A204.1 (cell line): ENCODE measurements around the gene NF2.
A peak's percentile ranks its signal among the peaks of the same experiment; 100 is the strongest.
"Not testable (repeated sequence)": the region's sequence is repeated elsewhere in the genome, so short reads cannot be mapped to it uniquely, and the experiment has no call there.

Experiments
- FAIRE-seq: peaks from 2 replicates; lab custom pipeline; 2012; peaks lifted over from hg19 to GRCh38; lab: Jason Lieb, UNC

The NF2 gene

DNA sequence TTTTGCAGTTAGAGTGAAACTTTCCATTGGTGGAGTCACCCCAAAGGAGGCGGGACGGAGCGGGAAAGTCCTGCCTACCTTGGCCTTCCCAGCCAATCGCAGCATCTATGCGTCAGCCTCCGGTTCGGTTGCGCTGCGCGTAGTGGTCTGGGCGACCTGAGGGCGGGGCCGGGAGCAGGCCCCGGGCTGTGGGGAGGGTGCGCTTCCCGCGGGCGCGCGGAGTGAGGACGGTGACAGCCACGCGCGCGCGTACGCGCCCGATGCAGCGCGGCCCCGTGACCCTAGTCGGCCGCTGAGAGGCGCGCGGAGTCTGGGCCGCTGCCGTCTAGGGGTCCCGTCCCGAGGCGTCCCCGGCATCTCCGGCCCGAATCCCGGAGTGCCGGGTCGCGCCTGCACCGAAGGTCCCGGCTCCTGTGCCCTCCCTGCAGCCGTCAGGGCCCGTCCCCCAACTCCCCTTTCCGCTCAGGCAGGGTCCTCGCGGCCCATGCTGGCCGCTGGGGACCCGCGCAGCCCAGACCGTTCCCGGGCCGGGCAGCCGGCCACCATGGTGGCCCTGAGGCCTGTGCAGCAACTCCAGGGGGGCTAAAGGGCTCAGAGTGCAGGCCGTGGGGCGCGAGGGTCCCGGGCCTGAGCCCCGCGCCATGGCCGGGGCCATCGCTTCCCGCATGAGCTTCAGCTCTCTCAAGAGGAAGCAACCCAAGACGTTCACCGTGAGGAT is at the start of gene NF2:
Gene NF2 (plus strand): TSS at position 276 of the 718 bp plus-strand sequence. CDS start 366 bp downstream, at position 642.
- peak; percentile 98 for FAIRE-seq

DNA sequence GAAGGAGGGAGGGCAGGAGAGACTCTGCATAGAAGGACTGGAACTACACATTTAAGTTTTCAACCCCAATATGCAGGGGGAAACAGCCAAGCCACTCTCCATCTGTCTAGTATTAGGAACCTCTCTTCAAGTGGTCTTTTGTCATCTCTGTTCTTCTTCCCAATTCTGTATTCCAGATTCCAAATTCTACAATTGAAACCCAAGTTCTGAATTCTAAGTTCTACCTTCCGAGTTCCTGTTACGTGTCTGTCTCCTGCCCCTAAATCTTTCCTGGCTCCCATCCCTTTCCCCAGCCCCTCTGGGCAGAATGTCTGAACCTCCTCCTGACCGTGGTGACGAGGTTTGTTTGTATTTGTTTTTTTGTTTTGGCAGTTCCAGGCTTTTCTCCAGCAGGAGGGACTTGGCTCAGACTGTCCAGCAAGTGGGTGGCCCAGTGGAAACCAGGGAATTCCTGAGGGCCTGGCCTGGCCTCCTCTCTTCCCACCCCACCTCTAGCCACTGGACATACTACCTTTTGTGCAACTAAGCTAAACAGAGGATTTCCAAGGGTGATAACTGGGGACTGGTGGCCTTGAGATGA is 48.3 kb upstream of the NF2 start:
- FAIRE-seq, result no peak

DNA sequence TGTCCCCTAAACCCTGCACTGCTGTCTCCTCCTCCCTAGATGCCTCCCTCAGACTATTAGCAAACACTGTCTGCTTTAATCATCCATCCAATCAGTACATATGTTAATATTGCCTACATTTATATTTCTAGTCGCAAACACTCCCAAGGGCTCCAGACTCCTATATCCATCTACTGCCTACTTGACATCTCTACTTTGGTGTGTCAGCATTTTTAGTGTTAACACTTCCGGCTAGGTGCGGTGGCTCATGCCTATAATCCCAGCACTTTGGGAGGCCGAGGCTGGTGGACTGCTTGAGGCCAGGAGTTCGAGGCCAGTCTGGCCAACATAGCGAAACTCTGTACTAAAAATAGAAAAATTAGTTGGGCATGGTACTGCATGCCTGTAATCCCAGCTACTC is 44.4 kb upstream of the NF2 start:
- no peak for FAIRE-seq

DNA sequence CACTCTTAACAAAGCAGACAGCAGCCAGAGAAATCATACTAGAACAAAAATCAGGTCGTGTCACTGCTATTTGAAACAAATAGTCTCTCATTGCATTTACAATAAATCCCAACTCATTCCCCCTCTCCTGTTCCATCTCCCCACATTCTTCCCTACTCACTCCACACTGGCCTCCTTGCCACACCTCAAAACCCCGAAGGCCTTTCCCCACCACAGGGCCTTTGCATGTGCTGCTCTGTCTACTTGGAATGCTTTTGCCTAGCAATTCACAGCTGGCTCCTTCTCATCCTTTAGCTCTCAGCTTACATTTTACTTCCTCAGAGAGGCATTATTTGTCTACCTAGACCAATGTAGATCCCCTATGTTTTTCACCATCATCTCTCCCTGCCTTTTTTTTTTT is 43.6 kb upstream of the NF2 start:
- no peak for FAIRE-seq

DNA sequence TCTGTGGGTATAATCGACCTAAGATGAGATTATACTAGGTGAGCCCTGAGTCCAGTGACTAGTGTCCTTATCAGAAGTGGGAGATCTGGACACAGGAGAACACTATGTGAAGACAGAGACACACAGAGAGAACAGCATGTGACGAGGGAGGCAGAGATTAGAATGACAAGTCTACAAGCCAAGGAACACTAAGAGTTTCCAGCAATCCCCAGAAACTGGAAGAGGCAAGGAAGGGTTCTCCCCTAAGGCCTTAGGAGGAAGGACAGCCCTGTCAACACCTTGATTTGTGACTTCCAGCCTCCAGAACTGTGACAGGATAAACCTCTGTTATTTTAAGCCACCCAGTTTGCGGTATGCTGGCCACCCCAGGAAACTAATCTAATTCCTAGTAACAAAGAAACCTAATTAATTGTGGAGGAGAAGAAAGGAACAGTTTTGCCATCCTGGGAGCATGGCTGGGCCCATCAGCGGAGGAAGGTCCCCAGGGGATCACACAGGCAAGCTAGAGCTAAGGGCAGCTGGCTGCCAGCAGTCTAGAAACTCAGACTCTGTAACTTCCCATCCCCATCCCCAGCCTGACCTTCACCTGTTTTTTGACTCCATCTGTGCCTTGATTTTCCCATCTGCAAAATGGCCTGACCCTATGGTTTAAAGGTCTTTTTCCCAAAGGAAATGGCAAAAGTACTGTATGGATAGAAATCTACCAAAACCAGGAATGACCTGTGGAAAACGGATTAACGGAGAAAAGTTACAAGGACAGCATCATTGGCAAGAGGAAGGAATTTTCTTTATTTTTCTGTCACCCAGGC is 39.6 kb upstream of the NF2 start:
- no peak for FAIRE-seq

DNA sequence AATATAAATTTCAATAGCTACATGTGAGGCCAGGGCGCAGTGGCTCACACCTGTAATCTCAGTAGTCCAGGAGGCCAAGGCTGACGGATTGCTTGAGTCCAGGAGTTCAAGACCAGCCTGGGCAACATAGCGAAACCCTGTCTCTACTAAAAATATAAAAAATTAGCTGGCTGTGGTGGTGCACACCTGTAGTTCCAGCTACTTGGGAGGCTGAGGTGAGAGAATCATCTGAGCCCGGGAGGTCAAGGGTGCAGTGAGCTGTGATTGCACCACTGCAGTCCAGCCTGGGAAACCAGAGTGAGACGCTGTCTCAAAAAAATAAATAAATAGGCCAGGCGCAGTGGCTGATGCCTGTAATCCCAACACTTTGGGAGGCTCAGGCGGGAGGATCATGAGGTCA is 36.9 kb upstream of the NF2 start:
- not testable (repeated sequence) for FAIRE-seq

DNA sequence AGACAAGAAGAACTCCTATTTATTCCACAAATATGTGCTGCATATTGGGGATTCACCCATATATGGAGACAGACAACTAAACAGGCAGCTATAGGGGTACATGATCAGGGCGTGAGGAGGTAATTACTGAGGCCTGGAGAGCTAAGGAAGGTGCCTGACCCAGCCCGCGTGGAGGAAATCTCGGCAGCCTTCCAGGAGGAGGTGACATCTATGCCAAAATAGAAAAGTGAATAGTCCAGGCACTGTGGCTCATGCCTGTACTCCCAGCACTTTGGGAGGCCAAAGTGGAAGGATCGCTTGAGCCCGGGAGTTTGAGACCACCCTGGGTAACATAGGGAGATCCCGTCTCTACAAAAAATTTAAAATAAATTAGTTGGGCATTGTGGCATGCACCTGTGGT is 36.1 kb upstream of the NF2 start:
- FAIRE-seq, result no peak

DNA sequence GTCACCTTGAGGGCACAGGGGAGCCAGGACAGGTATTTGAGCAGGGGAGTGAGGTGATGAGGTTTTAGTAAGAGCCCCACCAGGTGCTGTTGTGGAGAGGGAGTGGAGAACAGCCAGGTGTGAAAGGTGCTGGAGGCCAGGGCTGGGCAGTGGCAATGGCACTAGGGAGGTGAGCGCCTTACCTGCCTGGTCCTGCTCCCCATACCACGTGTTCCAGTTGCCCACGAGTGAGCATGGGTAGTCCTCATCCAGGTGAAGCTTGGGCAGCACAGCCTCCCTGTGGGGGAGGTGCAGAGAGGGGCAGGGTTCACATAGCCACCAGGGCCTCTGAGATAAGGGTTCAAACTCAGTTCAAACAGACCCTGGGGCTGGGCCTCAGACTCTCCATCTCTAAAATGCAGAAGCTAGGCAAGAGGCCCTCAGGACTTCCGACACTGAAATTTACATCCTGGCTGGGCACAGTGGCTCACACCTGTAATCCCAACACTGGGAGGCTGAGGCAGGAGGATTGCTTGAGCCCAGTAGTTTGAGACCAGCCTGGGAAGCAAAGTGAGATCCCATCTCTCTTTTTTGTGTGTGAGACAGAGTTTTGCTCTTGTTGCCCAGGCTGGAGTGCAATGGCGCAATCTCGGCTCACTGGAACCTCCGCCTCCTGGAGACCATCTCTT is 34.3 kb upstream of the NF2 start:
- FAIRE-seq, result no peak

DNA sequence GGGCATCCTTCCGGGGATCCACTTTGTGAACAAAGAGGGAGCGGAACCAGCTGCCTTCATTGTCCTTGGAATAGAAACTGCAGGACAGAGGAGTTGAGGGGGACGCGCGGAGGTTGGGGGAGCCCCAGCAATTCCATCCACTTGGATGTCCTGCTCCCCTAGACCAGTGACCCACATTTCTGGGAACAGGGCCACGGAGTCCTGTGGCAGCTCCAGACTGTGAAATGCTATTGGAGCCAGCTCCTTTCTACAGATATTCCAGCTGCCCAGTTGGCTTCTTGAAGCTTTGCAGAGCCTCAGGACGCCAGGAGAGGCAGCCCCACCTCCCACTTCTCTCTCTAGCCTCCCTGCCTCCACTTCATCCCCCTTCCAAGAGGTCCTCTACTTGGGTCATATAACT is 33.0 kb upstream of the NF2 start:
- no peak for FAIRE-seq

DNA sequence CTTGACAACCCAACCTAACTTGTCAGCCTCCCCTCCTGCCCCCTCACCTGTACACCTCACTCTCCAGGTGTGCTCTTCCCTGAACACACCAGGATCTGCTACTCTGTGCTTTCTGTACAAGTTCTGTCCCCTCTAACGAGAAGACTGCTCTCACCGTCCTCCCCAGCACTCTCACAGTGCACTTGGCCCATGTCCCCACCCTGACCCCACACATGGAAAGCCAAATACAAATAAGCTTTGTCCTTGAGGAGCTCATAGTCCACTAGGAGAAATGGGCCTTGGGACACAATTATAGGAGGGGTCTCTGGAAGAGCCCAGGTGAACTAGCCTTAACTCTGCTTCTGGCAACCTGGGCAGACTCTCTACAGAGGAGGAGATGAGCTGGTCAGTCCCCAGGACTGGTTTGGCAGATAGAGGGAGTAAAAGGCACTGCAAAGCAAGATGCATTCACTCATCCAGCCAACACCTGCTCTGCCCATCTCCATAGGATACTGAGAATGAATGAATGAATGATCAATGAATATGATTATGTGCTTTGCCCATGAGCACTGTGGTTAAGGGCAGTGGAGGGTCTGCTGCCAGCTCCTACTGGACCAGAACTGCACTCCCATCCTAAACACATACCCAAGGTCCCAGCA is 32.4 kb upstream of the NF2 start:
- FAIRE-seq, result no peak

DNA sequence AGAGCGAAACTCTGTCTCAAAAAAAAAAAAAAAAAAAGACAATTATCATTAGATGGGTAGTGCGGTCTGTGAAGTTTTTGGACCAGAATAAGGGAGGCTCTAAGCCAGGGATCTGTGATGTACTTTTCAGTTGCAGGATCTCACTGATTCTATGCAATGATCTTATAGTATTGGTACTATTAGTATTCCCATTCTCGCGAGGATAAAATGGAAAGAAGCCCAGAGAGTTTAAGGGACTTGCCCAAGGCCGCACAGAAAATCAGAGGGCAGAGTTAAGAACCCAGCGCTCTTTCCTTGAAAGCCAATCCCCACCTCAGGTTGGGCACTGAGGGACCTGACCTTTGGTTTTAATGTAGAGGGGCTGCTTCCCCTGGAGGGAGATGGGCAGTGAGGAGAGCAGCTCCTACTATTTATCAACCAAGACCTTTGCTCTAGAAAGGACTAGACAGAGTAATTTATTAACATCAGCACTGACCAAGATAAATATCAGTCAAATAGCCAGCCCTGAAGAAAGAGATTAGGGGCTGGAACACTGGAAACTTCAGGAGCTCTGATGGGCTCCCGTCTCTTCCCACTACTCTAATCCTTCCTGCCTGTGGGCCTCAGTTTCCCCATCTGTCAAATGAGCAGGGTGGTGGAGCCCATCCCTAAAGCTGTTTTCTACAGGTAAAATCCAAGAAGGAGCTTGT is 28.5 kb upstream of the NF2 start:
- no peak for FAIRE-seq

DNA sequence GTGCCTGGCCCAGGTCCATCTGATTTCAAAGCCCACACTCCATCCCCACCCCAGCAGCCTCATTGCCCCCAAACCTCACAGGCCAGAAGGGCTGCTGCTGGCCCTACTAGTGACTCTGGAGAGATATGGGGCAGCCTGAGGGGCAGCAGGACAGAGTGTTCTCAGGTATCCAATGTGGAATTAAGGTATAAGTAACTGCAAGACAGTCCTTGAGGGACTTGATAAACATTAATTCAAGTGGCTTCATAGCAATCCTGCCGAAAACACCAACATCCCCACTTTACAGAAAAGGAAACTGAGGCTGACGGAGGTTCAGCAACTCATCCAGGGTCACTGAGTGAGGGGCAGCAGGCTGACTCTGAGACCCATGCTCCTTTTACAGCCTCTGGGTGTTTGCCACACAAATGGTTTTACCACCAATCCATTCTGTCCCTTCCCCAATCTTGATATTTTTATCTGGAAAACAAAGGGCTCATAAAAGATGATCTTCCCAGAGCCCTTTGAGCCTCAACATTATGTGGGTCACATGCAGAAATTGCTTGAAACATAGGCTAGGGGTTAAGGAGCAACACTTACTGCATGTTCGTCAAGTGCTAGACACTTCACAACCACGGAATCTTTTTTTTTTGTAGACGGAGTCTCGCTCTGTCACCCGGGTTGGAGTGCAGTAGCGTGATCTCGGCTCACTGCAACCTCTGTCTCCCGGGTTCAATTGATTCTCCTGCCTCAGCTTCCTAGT is 24.8 kb upstream of the NF2 start:
- FAIRE-seq, result no peak

DNA sequence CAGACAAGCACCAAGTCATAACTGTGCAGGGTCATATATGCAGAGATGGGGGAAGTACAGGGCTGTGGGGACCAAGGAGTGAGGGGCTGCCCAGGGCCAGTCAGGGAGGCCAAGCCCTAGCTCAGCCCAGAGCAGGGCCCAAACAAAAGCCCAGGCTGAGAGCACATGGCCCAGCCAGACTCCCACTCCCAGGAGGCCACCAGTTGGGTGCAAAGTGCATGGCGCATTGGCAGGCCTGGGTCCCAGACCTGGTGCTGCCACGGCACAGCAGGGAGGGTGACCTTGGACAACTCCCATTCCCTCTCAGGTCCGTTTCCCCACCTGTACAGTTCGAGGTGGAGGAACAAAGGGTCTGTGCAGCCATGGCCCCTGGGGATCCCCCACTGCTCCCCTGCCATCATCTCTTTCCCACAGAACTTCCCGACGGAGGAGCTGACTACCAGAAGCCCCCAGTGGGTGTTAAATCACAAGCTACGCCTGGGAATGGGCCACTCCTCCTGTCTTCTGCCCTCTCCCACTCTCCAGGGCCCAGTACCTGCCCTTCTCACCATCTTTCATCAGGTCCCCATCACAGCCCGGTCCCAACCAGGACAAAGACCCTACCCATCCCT is 23.1 kb upstream of the NF2 start:
- FAIRE-seq, result no peak

DNA sequence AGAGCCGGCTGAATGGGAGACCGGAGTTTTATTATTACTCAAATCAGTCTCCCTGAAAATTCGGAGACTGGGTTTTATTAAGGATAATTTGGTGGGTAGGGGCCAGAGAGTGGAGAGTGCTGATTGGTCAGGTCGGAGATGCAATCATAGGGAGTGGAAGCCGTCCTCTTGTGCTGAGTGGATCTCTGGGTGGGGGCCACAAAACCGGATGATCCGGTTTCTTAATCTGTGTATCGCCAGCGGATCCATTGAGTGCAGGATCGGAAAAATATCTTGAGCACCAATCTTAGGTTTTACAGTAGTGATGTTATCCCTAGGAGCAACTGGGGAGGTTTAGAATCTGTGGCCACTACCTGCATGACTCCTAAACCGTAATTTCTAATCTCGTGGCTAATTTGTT is 21.6 kb upstream of the NF2 start:
- no peak for FAIRE-seq

DNA sequence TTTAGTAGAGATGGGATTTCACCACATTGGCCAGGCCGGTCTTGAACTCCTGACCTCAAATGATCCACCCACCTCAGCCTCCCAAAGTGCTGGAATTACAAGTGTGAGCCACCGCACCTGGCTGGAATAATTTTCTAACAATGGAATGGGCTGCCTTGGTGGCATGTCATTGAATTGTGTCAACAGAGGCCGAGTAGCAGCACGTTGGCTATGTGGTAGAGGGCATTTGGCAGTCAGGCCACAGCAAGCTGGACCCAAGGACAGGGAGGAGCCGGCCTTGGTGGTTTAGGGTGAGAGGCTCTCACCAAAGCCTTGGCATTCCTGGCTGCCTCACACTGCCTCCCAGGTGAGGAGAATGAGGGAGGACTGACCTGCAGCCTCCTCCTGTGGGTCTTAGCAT is 18.5 kb upstream of the NF2 start:
- no peak for FAIRE-seq

DNA sequence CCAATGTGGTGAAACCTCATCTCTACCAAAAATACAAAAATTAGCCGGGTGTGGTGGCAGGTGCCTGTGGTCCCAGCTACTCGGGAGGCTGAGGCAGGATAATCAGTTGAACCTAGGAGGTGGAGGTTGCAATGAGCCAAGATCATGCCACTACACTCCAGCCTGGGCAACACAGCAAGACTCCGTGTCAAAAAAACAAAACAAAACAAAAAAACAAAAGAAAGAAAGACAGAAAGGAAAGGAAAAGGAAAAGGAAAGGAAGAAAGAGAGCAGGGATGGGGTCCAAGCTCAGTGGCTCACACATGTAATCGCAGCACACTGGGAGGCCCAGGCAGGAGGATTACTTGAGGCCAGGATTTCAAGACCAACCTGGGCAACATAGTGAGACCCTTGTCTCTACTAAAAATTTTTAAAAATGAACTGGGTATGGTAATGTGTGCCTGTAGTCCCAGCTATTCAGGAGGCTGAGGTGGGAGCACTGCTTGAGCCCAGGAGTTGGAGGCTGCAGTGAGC is 17.2 kb upstream of the NF2 start:
- not testable (repeated sequence) for FAIRE-seq

DNA sequence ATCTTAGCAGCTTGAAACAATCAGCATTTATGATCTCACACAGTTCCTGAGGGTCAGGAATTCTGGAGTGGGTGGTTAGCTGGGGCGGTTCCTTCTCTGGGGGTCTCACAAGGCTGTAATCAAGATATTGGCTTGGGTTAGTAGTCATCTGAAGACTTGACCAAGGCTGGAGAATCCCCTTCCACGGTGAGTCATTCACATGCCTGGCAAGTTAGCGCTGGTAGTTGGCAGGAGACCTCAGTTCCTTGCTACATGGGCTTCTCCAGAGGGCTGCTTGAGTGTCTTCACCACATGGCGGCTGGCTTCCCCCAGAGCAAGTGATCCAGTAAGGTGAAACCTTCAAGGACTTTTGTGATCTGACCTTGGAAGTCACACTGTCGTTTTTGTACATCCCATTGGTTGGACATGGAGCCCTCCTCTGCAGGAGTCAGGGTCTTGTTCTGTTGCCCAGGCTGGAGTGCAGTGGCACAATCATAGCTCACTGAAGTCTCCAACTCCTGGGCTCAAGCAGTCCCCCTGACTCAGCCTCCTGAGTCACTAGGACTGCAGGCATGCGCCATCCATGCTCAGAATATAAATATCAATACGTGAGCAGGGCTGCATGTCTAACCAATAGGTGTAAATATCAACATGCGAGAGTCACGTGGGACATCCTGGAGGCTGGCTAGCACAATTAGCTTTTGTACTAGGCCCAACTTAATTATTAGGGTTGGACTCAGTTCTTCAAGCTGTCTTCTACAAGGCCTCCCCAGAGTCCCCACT is 15.3 kb upstream of the NF2 start:
- no peak for FAIRE-seq

DNA sequence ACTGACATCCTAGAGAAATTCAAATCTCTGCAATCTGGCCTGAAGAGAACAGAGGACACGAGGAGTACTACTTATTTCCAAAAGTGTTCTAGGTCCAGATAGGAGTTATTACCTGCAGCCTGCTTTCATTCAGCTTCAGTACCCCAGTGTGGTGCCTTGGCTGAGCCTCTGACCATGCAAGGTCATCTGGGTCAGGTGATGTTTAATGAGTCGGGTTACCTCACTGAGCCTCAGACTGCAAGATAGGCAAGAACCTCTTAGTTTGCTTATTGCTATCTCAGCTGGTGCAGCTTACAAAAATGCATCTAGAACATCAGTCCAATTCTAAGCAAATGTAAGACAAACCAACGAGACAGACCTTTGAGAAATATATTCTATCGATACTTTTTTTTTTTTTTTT is 9.5 kb upstream of the NF2 start:
- FAIRE-seq, result no peak

DNA sequence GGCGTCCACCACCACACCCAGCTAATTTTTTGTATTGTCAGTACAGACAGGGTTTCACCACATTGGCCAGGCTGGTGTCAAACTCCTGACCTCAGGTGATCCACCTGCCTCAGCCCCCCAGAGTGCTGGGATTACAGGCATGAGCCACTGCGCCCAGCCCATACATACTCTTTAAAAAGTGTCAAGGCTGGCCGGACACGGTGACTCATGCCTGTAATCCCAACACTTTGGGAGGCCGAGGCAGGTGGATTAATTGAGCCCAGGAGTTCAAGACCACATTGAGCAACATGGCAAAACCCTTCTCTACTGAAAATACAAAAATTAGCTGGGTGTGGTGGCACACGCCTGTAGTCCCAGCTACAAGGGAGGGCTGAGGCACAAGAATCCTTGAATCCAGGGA is 9.0 kb upstream of the NF2 start:
- FAIRE-seq, result not testable (repeated sequence)

DNA sequence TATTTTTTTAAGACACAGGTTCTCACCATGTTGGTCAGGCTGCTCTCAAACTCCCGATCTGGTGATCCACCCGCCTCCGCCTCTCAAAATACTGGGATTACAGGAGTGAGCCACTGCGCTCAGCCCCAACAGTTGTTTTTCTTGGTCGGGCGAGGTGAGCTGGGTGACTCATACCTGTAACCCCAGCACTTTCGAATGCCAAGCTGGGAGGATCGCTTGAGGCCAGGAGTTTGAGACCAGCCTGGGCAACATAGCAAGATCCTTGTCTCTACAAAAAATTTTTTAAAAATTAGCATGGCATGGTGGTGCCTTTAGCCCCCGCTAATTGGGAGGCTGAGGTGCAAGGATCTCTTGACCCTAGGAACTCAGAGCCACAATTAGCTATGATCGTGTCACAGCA is 7.0 kb upstream of the NF2 start:
- FAIRE-seq, result no peak
